ENCODE data around the gene KISS1R.
"Not testable (repeated sequence)": the region's sequence is repeated elsewhere in the genome, so short reads cannot be mapped to it uniquely, and the experiment has no call there.

Gene KISS1R

DNA sequence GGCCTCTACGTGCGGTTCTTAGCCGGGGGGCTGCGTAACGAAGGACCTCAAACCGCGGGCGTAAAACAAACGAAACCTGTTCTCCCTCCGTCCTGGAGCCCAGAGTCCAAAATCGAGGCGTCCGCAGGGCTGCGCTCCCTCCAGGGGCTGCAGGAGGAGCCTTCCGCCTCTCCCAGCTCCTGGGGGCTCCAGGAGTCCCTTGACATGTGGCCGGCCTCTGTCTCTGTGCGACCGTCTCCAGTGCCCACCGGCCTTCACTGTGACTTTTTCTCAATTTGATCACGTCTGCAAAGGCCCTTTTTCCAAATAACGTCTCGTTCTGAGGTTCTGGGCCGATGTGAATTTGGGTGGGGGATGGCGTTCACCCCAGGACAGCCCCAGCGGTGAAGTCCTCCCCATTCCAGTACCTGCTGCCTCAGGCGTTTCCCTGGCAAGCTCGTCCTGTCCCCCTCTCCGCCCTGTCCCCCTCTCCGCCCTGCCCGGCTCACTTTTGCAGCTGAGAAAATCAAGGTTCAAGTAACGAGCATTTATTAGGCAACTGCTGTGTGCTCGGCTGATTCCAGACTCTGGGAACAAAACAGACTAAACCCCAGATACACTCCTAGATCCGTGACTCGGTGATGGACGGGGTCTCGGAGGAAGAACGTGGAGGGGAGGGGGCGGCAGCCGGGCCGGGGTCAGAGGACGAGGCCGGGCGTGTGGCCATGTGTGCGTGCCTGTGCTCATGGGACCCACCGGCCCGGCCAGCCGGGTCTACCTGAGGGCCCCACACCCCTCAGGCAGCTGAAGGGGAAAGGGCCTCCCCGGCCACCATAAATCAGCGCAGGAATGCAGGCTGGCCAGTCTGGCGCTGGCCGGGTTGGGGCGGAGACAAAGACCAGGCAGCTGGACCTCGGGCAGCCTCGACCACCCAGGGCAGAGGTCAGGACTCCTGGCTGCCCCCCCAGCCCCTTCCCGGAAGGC lies 39.0 kb downstream of the KISS1R start:
- no peak for DNase-seq

DNA sequence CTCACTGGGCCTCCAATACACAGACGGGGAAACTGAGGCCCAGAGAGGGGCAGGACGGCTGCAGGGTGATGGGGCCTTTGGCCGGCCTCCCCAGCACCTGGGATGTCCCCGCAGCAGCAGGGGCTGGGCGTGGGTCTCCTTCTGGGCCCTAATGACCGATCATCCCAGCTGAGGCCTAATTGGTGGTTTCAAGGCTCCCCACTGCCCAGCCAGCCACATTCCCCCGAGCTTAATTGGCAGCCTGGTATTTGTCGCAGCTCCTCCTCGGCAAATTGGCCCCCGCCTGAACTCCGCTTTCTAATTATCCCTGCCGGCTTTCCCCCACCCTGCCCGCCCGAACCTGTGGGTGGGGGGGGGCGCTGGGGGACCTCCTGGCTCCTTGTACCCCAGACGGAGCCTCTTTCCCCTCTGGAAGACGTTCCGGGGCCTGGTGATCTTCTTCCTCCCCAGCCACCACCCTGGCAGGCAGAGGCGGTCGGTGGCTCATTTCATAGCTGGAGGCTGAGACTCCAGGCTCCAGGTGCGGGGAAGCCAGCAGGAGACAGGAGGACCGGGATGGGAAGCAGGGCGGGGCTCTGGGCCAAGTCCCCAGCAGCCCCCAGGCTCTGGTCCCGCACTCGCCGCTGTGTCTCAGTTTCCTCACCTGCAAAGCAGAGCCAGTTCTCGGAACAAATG lies 39.8 kb downstream of the KISS1R start:
- no peak for DNase-seq

DNA sequence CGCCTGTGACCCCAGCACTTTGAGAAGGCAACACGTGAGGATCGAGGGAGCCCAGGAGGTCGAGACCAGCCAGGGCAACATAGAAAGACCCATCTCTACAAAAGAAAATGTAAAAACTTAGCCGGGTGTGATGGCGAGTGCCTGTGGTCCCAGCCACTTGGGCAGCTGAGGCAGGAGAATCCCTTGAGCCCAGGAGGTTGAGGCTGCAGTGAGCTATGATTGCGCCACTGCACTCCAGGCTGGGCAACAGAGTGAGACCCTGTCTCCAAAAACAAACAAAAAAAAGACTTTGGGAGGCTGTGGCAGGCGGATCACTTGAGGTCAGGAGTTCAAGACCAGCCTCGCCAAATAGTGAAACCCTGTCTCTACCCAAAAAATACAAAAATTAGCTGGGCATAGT lies 40.4 kb downstream of the KISS1R start:
- not testable (repeated sequence) for DNase-seq

DNA sequence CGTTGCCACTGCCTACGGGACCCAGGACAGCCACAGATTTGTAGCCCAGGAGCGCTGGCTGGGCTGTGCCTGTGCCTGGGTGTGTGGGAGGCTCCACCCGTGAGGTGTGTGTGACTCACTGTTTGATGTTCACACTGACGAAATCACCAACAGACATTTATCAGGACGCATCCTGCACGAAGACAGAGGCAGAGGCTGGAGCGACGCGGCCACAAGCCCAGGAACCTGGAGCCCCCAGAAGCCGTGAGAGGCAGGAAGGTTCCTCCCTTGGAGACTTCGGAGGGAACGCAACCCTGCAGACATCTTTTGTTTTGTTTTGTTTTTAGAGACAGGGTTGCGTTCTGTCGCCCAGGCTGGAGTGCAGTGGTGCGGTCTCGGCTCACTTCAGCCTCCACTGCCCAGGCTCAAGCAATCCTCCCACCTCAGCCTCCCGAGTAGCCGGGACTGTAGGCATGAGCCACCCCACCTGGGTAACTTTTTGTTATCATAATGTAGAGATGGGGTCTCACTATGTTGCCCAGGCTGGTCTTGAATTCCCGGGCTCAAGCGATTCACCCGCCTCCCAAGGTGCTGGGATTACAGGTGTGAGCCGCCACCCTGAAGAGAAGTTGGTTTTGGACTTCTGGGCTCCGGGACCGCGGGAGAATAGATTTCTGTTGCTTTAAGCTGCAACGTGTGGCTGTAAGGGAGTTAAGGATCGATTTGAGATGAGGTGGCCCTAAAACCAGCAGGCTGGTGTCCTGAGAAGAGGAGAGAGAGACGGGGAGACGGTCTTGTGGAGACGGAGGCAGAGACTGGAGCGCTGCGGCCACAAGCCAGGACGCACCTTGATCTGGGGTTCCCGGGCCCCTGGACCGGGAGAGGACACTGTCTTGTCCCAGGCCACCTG lies 42.1 kb downstream of the KISS1R start:
- peak; percentile 78 for DNase-seq

DNA sequence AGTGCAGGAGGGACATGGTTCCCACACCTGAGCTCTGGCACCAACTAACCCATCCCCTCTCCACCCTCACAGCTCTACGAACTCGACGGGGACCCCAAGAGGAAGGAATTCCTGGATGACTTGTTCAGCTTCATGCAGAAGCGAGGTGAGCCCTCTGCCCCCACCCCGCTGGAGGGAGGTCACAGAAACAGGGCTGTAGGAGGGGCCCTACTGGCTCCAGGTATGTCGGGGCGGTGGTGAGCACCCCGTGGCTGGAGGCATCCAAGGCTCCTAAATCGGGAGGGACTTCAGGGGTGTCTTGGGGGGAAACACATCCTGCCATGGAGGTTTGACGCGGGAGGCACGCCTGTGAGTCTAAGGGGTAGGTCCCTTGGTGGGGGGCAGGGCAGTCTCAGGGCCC lies 42.9 kb downstream of the KISS1R start:
- no peak for DNase-seq

DNA sequence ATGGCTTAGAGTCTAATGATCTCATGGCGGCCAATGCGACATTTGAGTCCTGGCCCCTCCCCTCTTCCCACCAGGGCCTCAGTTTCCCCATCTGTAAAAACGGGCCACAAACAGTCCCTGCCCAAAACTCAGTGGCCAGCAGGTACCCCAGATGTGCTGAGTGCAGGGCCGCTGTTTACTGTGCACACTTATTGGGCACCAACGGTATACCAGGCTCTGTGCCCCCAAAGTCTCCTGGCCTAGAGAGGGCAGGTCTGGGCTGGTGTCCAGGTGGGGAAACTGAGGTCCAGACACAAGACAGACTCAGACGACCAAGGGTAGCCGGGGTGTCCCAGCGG lies 43.4 kb downstream of the KISS1R start:
- DNase-seq, result no peak

DNA sequence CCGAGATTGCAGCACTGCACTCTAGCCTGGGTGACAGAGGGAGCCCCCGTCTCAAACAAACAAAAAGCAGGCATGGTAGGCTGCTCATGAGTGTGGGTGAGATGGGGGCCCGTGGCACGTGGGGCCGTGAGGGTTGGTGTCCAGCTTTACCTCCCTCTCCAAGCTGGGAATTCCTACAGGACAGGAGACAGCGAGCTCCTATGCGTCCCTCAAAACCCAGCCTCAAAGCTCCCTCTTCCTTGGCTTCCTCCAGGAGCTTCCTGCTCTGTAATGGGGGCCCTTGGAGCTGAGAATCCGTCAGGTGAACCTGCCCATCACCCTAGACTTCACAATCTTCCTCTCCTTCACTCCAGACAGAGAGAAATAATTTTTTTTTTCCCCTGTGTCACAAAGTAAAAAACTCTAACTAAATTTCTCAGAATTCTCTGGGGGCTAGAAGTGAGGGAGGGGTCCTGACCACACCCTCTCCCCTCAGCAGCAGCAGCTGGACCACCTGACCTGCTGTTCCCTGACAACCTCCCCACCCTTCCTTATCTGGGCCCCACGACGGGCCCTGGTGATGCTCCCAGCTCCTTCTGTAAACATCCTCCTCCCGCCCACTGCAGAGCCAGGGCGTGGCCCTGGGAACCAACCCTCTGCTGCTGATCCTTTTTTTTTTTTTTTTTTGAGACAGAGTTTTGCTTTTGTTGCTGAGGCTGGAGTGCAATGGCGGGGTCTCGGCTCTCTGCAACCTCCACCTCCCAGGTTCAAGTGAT lies 44.9 kb downstream of the KISS1R start:
- DNase-seq, result no peak

DNA sequence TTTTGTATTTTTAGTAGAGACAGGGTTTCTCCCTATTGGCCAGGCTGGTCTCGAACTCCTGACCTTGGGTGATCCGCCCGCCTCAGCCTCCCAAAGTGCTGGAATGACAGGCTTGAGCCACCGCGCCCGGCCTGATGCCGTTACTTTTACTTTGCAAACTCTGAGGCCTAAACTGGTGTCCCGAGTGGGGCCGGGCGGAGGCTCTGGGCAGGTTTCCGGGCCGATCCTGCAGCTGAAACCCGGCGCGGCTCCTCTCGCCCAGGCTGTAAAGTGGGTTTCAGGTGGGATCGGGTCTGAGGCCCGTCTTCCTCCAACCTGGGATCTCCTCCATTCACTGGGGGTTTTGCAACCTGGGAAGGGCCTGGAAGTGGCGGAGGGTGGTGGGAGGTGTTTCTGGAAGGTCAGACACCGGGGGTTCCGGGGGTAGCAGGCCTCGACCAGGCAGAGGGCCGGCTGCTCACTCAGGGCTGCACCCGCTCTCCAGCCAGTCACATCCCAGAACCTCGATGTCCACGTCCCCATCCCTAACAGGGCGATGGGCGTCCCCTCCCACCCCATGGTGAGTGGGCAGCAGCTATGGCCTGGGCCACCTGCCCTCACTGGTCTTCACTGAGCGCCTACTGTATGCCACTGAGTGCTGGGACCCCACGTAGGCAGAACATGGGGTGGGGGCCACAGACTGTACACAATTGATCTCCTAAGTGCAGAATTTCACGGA lies 45.7 kb downstream of the KISS1R start:
- DNase-seq, result no peak

DNA sequence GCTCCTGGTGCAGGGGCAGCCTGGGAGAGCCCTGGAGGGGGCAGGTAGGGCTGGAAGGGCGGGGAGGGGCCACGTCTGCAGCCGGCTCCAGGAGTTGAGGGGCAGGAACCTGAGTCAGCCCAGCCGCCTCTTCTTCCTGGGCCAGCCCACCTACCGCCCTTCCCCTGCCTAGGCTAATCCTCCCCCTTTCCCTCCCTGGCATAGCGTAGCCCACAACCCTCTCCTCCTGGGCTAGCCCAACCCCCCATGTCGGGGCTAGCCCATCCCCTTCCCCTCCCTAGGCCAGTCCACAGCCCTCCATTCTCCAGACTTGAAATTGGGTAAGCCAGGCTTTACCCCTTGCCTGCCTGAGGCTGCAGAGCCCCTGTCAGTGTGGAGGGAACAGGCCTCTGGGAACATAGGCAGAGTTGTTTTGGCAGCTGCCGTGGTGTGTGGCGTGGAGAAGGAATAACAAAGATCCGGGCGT lies 46.4 kb downstream of the KISS1R start:
- no peak for DNase-seq

DNA sequence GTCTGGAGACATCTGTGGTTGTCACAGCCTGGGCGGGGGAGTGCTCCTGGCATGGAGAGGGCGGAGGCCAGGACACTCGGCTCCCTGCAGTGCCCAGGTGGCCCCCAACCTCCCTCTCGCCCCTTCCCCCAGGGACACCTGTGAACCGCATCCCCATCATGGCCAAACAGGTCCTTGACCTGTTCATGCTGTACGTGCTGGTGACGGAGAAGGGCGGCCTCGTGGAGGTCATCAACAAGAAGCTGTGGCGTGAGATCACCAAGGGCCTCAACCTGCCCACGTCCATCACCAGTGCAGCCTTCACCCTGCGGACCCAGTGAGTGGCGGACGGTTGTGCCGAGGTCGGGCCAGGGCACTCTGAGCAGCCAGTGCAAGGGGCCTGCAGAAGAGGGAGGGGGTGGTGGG lies 47.0 kb downstream of the KISS1R start:
- DNase-seq, result no peak

DNA sequence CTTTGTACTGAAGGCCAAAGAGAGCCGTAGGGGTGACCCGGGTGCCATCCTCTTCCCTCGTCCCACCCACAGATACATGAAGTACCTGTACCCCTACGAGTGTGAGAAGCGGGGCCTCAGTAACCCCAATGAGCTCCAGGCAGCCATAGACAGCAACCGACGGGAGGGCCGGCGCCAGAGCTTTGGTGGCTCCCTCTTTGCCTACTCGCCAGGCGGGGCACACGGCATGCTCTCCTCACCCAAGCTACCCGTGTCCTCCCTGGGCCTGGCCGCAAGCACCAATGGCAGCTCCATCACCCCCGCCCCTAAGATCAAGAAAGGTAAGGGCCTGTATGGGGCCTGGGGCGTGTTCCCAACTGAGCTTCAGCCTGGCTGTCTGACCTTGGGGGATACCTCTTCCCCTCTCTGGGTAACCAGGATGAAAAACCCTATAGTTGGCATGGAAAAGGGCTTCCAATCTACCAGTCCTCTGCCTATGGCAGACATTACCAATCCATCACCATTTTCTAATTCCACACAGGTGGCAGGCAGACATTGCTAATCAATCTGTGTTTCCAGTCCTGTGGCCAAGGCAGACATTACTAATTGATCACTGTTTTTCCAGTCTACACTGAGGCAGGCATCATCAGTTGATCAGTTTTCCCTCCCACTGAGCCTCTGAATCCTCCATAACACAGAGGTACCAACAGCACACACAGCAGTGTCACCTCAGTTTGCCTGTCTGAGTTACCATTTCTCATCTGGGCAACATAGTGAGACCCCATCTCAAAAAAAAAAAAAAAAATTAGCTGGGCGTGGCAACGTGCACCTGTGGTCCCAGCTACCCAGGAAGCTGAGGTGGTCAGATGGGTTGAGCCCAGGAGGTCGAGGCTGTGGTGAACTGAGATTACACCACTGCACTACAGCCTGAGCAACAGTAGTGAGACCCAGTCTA lies 47.9 kb downstream of the KISS1R start:
- DNase-seq, result no peak

DNA sequence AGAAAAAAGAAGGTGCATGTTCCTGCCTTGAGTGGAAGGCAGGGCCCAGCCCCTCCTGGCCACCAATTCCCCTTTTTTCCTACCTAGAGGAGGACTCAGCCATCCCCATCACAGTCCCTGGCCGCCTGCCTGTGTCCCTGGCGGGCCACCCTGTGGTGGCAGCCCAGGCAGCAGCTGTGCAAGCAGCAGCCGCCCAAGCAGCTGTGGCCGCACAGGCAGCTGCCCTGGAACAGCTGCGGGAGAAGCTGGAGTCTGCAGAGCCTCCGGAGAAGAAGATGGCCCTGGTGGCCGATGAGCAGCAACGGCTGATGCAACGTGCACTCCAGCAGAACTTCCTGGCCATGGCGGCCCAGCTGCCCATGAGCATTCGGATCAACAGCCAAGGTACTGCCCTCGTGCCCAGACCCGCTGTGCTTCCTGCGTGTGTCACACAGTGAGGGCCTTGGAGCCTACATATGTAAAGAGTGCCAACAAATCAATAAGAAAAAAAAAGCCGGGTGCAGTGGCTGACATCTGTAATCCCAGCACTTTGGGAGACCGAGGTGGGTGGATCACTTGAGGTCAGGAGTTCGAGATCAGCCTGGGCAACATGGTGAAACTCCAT lies 49.5 kb downstream of the KISS1R start:
- no peak for DNase-seq

All from activated CD4-positive, alpha-beta T cell treated with anti-CD3 and anti-CD28 coated beads for 48 hours (primary cell).